Ovary (tissue), 9 donors: Measurements from ENCODE around the gene RBBP8NL. TPM values are rescaled to one million over a fixed set of nuclear protein-coding genes. Genes with fewer than 3 reads are reported as not detected.

Experiments
- DNase-seq, 5 donors: peaks; one replicate each; pipeline ENCODE4 v3.0.0-alpha.2; 2019 to 2020
- H3K27ac ChIP-seq, 2 donors: fragments of 200-600 bp; one replicate each; pipeline versions ENCODE4 v1.5.1 to v1.8.0; 2019 to 2022
- H3K27me3 ChIP-seq: fragments of 200-600 bp; one replicate; pipeline ENCODE4 v1.8.0; 2022
- H3K36me3 ChIP-seq: fragments of 200-600 bp; sonication (generic); one replicate; pipeline ENCODE4 v1.5.1; 2019
- H3K4me1 ChIP-seq: one replicate; pipeline ENCODE4 v1.8.1; 2013; ENCODE audit warnings: mild to moderate bottlenecking, moderate library complexity; ENCODE audit not compliant: insufficient read depth
- H3K4me3 ChIP-seq: fragments of 200-600 bp; sonication (generic); one replicate; pipeline ENCODE4 v1.5.1; 2017
- H3K9me3 ChIP-seq, 2 donors: fragments of 200-600 bp in 1 of 2; sonication (generic) in 1 of 2; one replicate each; pipeline versions ENCODE4 v1.5.1 to v1.8.1; 2013 to 2019; ENCODE audit warnings: mild to moderate bottlenecking in 1 of 2, moderate library complexity in 1 of 2
- EP300 ChIP-seq: sonication (generic); formaldehyde crosslinking; IDR thresholded peaks from one replicate; pipeline ENCODE4 v1.6.1; 2017; ENCODE audit warnings: antibody characterized with exemption
- POLR2A ChIP-seq: fragments of 450-650 bp; IDR thresholded peaks from one replicate; pipeline ENCODE4 v1.6.1; 2017; ENCODE audit warnings: antibody characterized with exemption, mild to moderate bottlenecking, moderate library complexity
- WGBS, 3 donors: extraction: QIAGEN DNeasy Blood & Tissue Kit in 1 of 3; methylation state at CpG; one replicate each; pipeline versions ENCODE4 v1.1.5 to v1.1.7; 2013 to 2017; 5-methylcytosine and 5-hydroxymethylcytosine counted together
- intact Hi-C, 4 donors: fragments of 100-400 bp; cut with DNase I; formaldehyde crosslinking; loops; one replicate each; pipeline versions ENCODE4 v1.11.0 to v1.15.1; 2022 to 2023
- polyA plus RNA-seq, 2 donors: library from polyadenylated mRNA; stranded (reverse); fragments of 200-250 nt in 1 of 2; fragments of 350-450 nt in 1 of 2; fragmentation: Illumina TruSeq in 1 of 2; extraction: RNeasy Lipid Tissue Mini Kit (QIAGEN cat#74804) in 1 of 2; gene quantifications; one replicate each; pipeline ENCODE4 v1.2.3, GENCODE V29; 2013 to 2014
- total RNA-seq, 7 donors: library from RNA; depleted of rRNA in 2 of 7; stranded (reverse); fragments of >200 nt in 2 of 7; fragmentation: NEBNext Ultra II Directional in 3 of 7; extraction: Animal tissue kit (Norgen Biotek cat#: 25700) in 3 of 7; gene quantifications; one replicate each; pipeline versions ENCODE4 v1.1.0 to v1.2.4, GENCODE V29; 2016 to 2023
- TF ChIP-seq, protein P1 (sequence below), 3 donors: fragments of 450-650 bp in 2 of 3; fragments of 200-600 bp in 1 of 3; IDR thresholded peaks; one replicate each; pipeline versions ENCODE4 v1.5.1 to v1.8.0; 2016 to 2022; ENCODE audit warnings: antibody characterized with exemption in 3 of 3, mild to moderate bottlenecking in 1 of 3
- donor health status: DM: no; HTN: no; CAD: no; lungs with moderate emphysema.
- donor health status: DM: no; HTN: no; CAD: no.
- donor health status: Bipolar disorder and iron deficiency.
- donor health status: DM: yes; HTN: yes; CAD: no.
- donor health status: DM: no; HTN: no; CAD: no.
- donor health status: DM: yes; HTN: yes; CAD: no.

The RBBP8NL gene
- total and polyA plus RNA-seq, 9 donors: 0.32 to 0.46 TPM; not detected in 7

DNA sequence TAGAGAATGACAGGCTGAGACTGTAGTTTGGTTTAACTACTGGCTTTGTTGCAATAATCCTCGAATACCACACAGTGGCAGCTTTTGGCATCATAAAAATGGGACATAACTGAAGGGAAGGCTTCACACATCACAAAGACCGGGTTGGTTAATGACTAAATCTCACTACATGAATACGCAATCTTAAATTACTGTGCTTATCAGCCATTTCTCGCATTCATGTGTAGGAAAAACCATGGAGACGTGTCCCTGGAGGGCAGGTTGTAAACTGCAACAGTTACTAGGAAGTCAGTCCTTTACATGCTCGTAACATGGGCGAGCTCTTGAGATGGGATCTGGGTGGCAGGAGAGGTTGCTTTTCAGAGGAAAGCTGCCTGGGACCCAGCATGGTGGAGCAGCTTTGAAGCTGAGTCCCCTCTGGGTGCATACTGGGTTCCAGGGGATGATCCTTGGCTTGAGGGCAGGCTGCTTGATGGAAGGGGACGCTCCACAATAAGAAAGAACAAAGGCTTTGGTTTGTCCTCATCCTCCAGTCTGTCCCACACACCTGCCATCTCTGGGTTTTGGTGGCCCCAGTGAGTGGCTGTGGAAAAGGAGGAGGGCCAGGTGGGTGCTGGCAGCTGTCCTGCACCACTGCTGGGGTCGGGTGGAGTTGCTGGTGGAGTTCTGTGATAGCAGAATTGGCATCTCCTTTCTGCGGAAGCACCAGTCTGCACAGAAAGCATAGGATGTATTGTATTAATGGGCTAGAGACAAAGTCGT, 38.3 kb downstream of the RBBP8NL start:
- Histone ChIP-seq H3K4me1 (peaks cover 9% of the 10 kb centered on the region), H3K36me3 (no peaks in the 10 kb centered on the region), H3K4me3 (no peak overlapping the region), H3K27me3 (no peaks in the 10 kb centered on the region), H3K27ac (no peak overlapping the region), H3K9me3 (no peaks in the 10 kb centered on the region)
- intact Hi-C loops: loop anchor here in 3 of 4 donors (5.0 kb wide), 3 partner anchors 152 to 377 kb away; partner anchors contain the start of gene OSBPL2 (in 1 of the 3)
- TF ChIP-seq, protein P1, sequence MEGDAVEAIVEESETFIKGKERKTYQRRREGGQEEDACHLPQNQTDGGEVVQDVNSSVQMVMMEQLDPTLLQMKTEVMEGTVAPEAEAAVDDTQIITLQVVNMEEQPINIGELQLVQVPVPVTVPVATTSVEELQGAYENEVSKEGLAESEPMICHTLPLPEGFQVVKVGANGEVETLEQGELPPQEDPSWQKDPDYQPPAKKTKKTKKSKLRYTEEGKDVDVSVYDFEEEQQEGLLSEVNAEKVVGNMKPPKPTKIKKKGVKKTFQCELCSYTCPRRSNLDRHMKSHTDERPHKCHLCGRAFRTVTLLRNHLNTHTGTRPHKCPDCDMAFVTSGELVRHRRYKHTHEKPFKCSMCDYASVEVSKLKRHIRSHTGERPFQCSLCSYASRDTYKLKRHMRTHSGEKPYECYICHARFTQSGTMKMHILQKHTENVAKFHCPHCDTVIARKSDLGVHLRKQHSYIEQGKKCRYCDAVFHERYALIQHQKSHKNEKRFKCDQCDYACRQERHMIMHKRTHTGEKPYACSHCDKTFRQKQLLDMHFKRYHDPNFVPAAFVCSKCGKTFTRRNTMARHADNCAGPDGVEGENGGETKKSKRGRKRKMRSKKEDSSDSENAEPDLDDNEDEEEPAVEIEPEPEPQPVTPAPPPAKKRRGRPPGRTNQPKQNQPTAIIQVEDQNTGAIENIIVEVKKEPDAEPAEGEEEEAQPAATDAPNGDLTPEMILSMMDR (IDR thresholded peaks at IDR 0.05): no peak
- no peak for TF ChIP-seq EP300
- no peak for TF ChIP-seq POLR2A
- DNase-seq: no peak
- 79 to 81% (median 81%) methylated on average over 11 of the region's 11 CpGs for WGBS, 3 donors

- intact Hi-C loops: loop anchor here in 3 of 4 donors (5.0 kb wide), 3 partner anchors 151 to 376 kb away; partner anchors contain the start of gene OSBPL2 (in 1 of the 3)
Observed at GRCh38 chr20:62387933-62388635, 39.3 kb downstream of the RBBP8NL start.

DNA sequence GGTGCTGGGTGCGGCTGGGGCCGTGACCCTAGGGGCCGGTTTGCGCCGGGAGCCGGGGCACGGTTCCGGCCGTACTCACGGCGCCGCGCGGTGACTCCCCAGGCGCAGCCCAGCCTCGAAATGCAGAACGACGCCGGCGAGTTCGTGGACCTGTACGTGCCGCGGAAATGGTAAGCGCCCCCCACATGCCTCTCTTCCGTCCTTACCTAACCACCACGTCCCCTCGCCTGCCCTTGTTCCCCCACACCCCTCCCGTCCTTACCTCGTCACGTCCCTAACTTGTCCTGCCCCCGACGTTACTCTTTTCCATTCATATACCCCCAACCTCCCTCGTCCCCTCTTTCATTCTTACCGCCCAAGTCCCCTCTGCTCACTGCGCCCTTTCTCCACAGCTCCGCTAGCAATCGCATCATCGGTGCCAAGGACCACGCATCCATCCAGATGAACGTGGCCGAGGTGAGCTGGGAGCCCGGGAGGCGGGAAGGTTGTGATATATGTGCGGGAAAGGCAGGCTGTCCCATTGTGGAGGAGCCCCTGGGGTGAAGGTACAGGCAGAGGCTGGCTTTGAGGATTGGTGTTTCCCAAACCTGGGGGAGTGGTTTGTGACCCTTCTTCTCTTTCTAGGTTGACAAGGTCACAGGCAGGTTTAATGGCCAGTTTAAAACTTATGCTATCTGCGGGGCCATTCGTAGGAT, 40.0 kb downstream of the RBBP8NL start:
- TF ChIP-seq, protein P1 (IDR thresholded peaks at IDR 0.05): no peak
- no peak for TF ChIP-seq POLR2A
- no peak for TF ChIP-seq EP300
- peaks cover 12% of the 10 kb centered on the region for H3K4me1 ChIP-seq
- no peak for DNase-seq
- no peaks in the 10 kb centered on the region for H3K27me3 ChIP-seq
- no peaks in the 10 kb centered on the region for H3K9me3 ChIP-seq
- H3K4me3 ChIP-seq: peak overlapping the region; percentile 92
- intact Hi-C loops: loop anchor here in 3 of 4 donors (5.0 kb wide), 3 partner anchors 150 to 375 kb away; partner anchors contain the start of gene OSBPL2 (in 1 of the 3)
- WGBS, 3 donors: 1 to 2% (median 2%) methylated on average over 47 of the region's 47 CpGs
- H3K27ac ChIP-seq: peak overlapping the region; percentile 55 to 65
- H3K36me3 ChIP-seq: no peaks in the 10 kb centered on the region

More at GRCh38 chr20:62387933-62388635, 39.3 kb downstream of the RBBP8NL start:
- TF ChIP-seq EP300: no peak
- no peak for TF ChIP-seq POLR2A
- TF ChIP-seq, protein P1 (IDR thresholded peaks at IDR 0.05): no peak
- H3K4me1 ChIP-seq: peaks cover 9% of the 10 kb centered on the region
- H3K27me3 ChIP-seq: no peaks in the 10 kb centered on the region
- H3K9me3 ChIP-seq: no peaks in the 10 kb centered on the region
- DNase-seq: no peak
- H3K4me3 ChIP-seq: peak overlapping the region; percentile 92
- no peaks in the 10 kb centered on the region for H3K36me3 ChIP-seq
- H3K27ac ChIP-seq: no peak overlapping the region
- 45 to 54% (median 46%) methylated on average over 20 of the region's 20 CpGs for WGBS, 3 donors
